K562 (cell line): Measurements from ENCODE around the gene NXN. TPM values are rescaled to one million over a fixed set of nuclear protein-coding genes. Genes with fewer than 3 reads are reported as not detected.

ENCODE experiments used
- EHMT2 ChIP-seq: fragments of 450-650 bp; IDR thresholded peaks from 2 replicates; pipeline ENCODE4 v1.6.1; 2018; ENCODE audit warnings: antibody characterized with exemption
- FIP1L1 ChIP-seq: fragments of 200-400 bp; formaldehyde crosslinking; IDR thresholded peaks from 2 replicates; pipeline ENCODE4 v1.6.1; 2018; ENCODE audit warnings: mild to moderate bottlenecking, low read depth, low read length; ENCODE audit not compliant: poor library complexity, severe bottlenecking
- NFRKB ChIP-seq: fragments of 450-650 bp; IDR thresholded peaks from 2 replicates; pipeline ENCODE4 v1.6.1; 2016; ENCODE audit warnings: low read depth
- PTRF ChIP-seq: fragments of 450-650 bp; IDR thresholded peaks from 2 replicates; pipeline ENCODE4 v1.6.1; 2016; ENCODE audit warnings: mild to moderate bottlenecking, missing genetic modification characterization, missing compliant biosample characterization
- ZNF184 ChIP-seq: sonication (generic); formaldehyde crosslinking; IDR thresholded peaks from 2 replicates; pipeline ENCODE4 v1.5.0; 2020; ENCODE audit warnings: missing genetic modification reagents
- ZNF75A ChIP-seq: fragments of 450-650 bp; formaldehyde crosslinking; IDR thresholded peaks from 2 replicates; pipeline ENCODE4 v1.4.0; 2020; ENCODE audit warnings: mild to moderate bottlenecking
- ZNF780A ChIP-seq: fragments of 250-450 bp; sonication (Bioruptor Pico); IDR thresholded peaks from 2 replicates; pipeline ENCODE4 v1.5.0; 2021; ENCODE audit warnings: mild to moderate bottlenecking
- polyA plus RNA-seq, 8 experiments: library from polyadenylated mRNA; depleted of rRNA in 4 of 8; stranded (reverse) in 5 of 8; unstranded in 3 of 8; fragments of >200 nt; fragmentation: Nextera tagmentation in 2 of 8; fragmentation: Illumina TruSeq in 1 of 8; extraction: Ambion mirVana in 2 of 8; extraction: Trizol in 1 of 8; gene quantifications; 2 replicates each; pipeline versions ENCODE4 v1.2.1 to v1.2.3, GENCODE V29; 2011 to 2014; ENCODE audit warnings: inconsistent platforms in 1 of 8, missing spikeins in 1 of 8
- total RNA-seq, 7 experiments: library from RNA; depleted of rRNA in 6 of 7; stranded (reverse); fragments of >200 nt in 6 of 7; fragmentation: Illumina TruSeq in 2 of 7; extraction: Trizol in 2 of 7; gene quantifications; 2 replicates each; pipeline versions ENCODE4 v1.2.1 to v1.2.3, GENCODE V29; 2011 to 2021; ENCODE audit warnings: low replicate concordance in 1 of 7
- TF ChIP-seq, protein P1 (sequence below): fragments of 450-650 bp; IDR thresholded peaks from 2 replicates; pipeline ENCODE4 v1.6.1; 2016; ENCODE audit warnings: low read depth
- TF ChIP-seq, protein P2 (sequence below): fragments of 250-450 bp; sonication (Bioruptor Pico); IDR thresholded peaks from 2 replicates; pipeline ENCODE4 v1.5.1; 2021; ENCODE audit warnings: mild to moderate bottlenecking
- TF ChIP-seq, protein P3 (sequence below), 2 experiments: fragments of 150-350 bp in 1 of 2; IDR thresholded peaks; 2 replicates each; pipeline ENCODE4 v1.6.1; 2012 to 2016; ENCODE audit warnings: low read depth in 2 of 2, low read length in 2 of 2, mild to moderate bottlenecking in 1 of 2, moderate library complexity in 1 of 2
- TF ChIP-seq, protein P4 (sequence below): fragments of 450-650 bp; IDR thresholded peaks from 2 replicates; pipeline ENCODE4 v1.6.1; 2016; ENCODE audit warnings: low read depth, mild to moderate bottlenecking, moderate library complexity

NXN gene
- total and polyA plus RNA-seq, 9 of the 15 experiments (the other 6 are each of a cell fraction or from before 2014, with no cell fraction given): 0.08 to 0.39 (median 0.29) TPM; not detected in 5

- TF ChIP-seq, protein P1, sequence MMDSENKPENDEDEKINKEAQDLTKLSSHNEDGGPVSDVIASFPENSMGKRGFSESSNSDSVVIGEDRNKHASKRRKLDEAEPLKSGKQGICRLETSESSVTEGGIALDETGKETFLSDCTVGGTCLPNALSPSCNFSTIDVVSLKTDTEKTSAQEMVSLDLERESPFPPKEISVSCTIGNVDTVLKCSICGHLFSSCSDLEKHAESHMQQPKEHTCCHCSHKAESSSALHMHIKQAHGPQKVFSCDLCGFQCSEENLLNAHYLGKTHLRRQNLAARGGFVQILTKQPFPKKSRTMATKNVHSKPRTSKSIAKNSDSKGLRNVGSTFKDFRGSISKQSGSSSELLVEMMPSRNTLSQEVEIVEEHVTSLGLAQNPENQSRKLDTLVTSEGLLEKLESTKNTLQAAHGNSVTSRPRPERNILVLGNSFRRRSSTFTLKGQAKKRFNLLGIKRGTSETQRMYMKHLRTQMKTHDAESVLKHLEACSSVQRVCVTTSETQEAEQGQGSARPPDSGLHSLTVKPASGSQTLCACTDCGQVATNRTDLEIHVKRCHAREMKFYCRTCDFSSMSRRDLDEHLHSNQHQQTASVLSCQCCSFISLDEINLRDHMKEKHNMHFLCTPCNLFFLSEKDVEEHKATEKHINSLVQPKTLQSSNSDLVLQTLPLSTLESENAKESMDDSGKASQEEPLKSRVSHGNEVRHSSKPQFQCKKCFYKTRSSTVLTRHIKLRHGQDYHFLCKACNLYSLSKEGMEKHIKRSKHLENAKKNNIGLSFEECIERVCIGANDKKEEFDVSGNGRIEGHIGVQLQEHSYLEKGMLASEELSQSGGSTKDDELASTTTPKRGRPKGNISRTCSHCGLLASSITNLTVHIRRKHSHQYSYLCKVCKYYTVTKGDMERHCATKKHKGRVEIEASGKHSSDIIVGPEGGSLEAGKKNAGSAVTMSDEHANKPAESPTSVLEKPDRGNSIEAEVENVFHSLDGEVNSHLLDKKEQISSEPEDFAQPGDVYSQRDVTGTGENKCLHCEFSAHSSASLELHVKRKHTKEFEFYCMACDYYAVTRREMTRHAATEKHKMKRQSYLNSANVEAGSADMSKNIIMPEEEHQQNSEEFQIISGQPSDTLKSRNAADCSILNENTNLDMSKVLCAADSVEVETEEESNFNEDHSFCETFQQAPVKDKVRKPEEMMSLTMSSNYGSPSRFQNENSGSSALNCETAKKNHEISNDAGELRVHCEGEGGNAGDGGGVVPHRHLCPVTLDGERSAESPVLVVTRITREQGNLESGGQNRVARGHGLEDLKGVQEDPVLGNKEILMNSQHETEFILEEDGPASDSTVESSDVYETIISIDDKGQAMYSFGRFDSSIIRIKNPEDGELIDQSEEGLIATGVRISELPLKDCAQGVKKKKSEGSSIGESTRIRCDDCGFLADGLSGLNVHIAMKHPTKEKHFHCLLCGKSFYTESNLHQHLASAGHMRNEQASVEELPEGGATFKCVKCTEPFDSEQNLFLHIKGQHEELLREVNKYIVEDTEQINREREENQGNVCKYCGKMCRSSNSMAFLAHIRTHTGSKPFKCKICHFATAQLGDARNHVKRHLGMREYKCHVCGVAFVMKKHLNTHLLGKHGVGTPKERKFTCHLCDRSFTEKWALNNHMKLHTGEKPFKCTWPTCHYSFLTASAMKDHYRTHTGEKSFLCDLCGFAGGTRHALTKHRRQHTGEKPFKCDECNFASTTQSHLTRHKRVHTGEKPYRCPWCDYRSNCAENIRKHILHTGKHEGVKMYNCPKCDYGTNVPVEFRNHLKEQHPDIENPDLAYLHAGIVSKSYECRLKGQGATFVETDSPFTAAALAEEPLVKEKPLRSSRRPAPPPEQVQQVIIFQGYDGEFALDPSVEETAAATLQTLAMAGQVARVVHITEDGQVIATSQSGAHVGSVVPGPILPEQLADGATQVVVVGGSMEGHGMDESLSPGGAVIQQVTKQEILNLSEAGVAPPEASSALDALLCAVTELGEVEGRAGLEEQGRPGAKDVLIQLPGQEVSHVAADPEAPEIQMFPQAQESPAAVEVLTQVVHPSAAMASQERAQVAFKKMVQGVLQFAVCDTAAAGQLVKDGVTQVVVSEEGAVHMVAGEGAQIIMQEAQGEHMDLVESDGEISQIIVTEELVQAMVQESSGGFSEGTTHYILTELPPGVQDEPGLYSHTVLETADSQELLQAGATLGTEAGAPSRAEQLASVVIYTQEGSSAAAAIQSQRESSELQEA: peak; percentile 47; the same call in 1 of the 2 replicates
- TF ChIP-seq ZNF75A (CRISPR knock-in tag) (no peak), ZNF184 (CRISPR knock-in tag) (no peak), EHMT2 (no peak), PTRF (tag) (no peak), FIP1L1 (no peak), NFRKB (no peak; the same call in 1 of the 2 replicates), ZNF780A (CRISPR knock-in tag) (no peak)
- TF ChIP-seq, protein P2, sequence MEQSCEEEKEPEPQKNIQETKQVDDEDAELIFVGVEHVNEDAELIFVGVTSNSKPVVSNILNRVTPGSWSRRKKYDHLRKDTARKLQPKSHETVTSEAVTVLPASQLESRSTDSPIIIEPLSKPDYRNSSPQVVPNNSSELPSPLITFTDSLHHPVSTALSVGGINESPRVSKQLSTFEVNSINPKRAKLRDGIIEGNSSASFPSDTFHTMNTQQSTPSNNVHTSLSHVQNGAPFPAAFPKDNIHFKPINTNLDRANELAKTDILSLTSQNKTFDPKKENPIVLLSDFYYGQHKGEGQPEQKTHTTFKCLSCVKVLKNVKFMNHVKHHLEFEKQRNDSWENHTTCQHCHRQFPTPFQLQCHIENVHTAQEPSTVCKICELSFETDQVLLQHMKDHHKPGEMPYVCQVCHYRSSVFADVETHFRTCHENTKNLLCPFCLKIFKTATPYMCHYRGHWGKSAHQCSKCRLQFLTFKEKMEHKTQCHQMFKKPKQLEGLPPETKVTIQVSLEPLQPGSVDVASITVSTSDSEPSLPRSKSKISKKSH: no peak
- TF ChIP-seq, protein P3, sequence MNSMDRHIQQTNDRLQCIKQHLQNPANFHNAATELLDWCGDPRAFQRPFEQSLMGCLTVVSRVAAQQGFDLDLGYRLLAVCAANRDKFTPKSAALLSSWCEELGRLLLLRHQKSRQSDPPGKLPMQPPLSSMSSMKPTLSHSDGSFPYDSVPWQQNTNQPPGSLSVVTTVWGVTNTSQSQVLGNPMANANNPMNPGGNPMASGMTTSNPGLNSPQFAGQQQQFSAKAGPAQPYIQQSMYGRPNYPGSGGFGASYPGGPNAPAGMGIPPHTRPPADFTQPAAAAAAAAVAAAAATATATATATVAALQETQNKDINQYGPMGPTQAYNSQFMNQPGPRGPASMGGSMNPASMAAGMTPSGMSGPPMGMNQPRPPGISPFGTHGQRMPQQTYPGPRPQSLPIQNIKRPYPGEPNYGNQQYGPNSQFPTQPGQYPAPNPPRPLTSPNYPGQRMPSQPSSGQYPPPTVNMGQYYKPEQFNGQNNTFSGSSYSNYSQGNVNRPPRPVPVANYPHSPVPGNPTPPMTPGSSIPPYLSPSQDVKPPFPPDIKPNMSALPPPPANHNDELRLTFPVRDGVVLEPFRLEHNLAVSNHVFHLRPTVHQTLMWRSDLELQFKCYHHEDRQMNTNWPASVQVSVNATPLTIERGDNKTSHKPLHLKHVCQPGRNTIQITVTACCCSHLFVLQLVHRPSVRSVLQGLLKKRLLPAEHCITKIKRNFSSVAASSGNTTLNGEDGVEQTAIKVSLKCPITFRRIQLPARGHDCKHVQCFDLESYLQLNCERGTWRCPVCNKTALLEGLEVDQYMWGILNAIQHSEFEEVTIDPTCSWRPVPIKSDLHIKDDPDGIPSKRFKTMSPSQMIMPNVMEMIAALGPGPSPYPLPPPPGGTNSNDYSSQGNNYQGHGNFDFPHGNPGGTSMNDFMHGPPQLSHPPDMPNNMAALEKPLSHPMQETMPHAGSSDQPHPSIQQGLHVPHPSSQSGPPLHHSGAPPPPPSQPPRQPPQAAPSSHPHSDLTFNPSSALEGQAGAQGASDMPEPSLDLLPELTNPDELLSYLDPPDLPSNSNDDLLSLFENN (IDR thresholded peaks at IDR 0.05; ENCODE audit: low read depth in 2 of 2, low read length in 2 of 2): no peak
- TF ChIP-seq, protein P4, sequence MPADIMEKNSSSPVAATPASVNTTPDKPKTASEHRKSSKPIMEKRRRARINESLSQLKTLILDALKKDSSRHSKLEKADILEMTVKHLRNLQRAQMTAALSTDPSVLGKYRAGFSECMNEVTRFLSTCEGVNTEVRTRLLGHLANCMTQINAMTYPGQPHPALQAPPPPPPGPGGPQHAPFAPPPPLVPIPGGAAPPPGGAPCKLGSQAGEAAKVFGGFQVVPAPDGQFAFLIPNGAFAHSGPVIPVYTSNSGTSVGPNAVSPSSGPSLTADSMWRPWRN: no peak
Observed at GRCh38 chr17:781805-782731, 197.5 kb downstream of the NXN start, which contains the start of the genes GLOD4 and MRM3 (continued).
